Large intestine (tissue), 3 donors: Measurements from ENCODE around the gene PARG. TPM values are rescaled to one million over a fixed set of nuclear protein-coding genes. Genes with fewer than 3 reads are reported as not detected.
"Not testable (repeated sequence)": the region's sequence is repeated elsewhere in the genome, so short reads cannot be mapped to it uniquely, and the experiment has no call there.

ENCODE experiments used
- DNase-seq, 2 donors: peaks; one replicate each; pipeline versions ENCODE4 v3.0.0 to v3.0.0-alpha.2; 2013
- H3K27ac ChIP-seq: one replicate; pipeline ENCODE4 v1.5.1; 2013; ENCODE audit warnings: low read length
- H3K27me3 ChIP-seq: 2 replicates; pipeline ENCODE4 v1.6.1; 2013; ENCODE audit warnings: low read length; ENCODE audit not compliant: control insufficient read depth, insufficient read depth
- H3K36me3 ChIP-seq: 2 replicates; pipeline ENCODE4 v1.6.1; 2013; ENCODE audit warnings: low read length; ENCODE audit not compliant: control insufficient read depth, insufficient read depth
- H3K4me1 ChIP-seq: one replicate; pipeline ENCODE4 v1.6.1; 2013; ENCODE audit warnings: low read length; ENCODE audit not compliant: control insufficient read depth, insufficient read depth
- H3K4me3 ChIP-seq: one replicate; pipeline ENCODE4 v1.5.1; 2013; ENCODE audit warnings: low read length
- H3K9me3 ChIP-seq: one replicate; pipeline ENCODE4 v1.6.1; 2013; ENCODE audit warnings: mild to moderate bottlenecking, low read depth, low read length, moderate library complexity; ENCODE audit not compliant: control insufficient read depth
- WGBS: methylation state at CpG from one replicate; pipeline ENCODE4 v1.1.5; 2013; ENCODE audit warnings: low lambda C conversion rate; ENCODE audit not compliant: insufficient coverage; 5-methylcytosine and 5-hydroxymethylcytosine counted together
- polyA plus RNA-seq: library from polyadenylated mRNA; unstranded; fragments of 120-200 nt; gene quantifications from one replicate; pipeline ENCODE4 v1.2.1, GENCODE V29; 2013

Gene PARG
- polyA plus RNA-seq, 1 donor, result 21.5 TPM

- no peaks in the 10 kb centered on the region for H3K9me3 ChIP-seq
- H3K27me3 ChIP-seq, result peaks cover 3% of the 10 kb centered on the region
- H3K27ac ChIP-seq, result no peak overlapping the region
- no CpG with 5 or more reads among the region's 3 CpGs for WGBS
- H3K36me3 ChIP-seq, result no peaks in the 10 kb centered on the region
- no peaks in the 10 kb centered on the region for H3K4me1 ChIP-seq
- no peak overlapping the region for H3K4me3 ChIP-seq
- DNase-seq, result no peak
Observed at GRCh38 chr10:49778197-49778596, 163.6 kb downstream of the PARG start.

GRCh38 chr10:49776851-49777250, 165.0 kb downstream of the PARG start:
- no peaks in the 10 kb centered on the region for H3K9me3 ChIP-seq
- H3K4me3 ChIP-seq, result no peak overlapping the region
- 100% methylated on average over 1 of the region's 4 CpGs for WGBS

GRCh38 chr10:49775014-49775413, 166.8 kb downstream of the PARG start:
- no peaks in the 10 kb centered on the region for H3K4me1 ChIP-seq
- H3K27ac ChIP-seq, result no peak overlapping the region
- no peaks in the 10 kb centered on the region for H3K36me3 ChIP-seq
- H3K4me3 ChIP-seq, result no peak overlapping the region
- WGBS, result 88% methylated on average over 1 of the region's 2 CpGs
- H3K27me3 ChIP-seq, result peaks cover 16% of the 10 kb centered on the region
- H3K9me3 ChIP-seq, result no peaks in the 10 kb centered on the region
- no peak for DNase-seq

More at GRCh38 chr10:49776851-49777250, 165.0 kb downstream of the PARG start:
- H3K27me3 ChIP-seq, result peaks cover 12% of the 10 kb centered on the region
- H3K36me3 ChIP-seq, result no peaks in the 10 kb centered on the region
- H3K4me1 ChIP-seq, result no peaks in the 10 kb centered on the region
- H3K27ac ChIP-seq, result no peak overlapping the region
- no peak for DNase-seq

- WGBS, result no CpG with 5 or more reads among the region's 5 CpGs
Observed at GRCh38 chr10:49772944-49773343, 168.9 kb downstream of the PARG start.

GRCh38 chr10:49771046-49771445, 170.8 kb downstream of the PARG start:
- not testable (repeated sequence) for H3K27ac ChIP-seq, H3K4me3 ChIP-seq, H3K4me1 ChIP-seq, H3K9me3 ChIP-seq, DNase-seq, H3K36me3 ChIP-seq
- WGBS, result 20% methylated on average over 1 of the region's 11 CpGs
- peaks cover 54% of the 10 kb centered on the region for H3K27me3 ChIP-seq

More at GRCh38 chr10:49772944-49773343, 168.9 kb downstream of the PARG start:
- not testable (repeated sequence) for H3K4me1 ChIP-seq, H3K9me3 ChIP-seq, H3K4me3 ChIP-seq, H3K27ac ChIP-seq, H3K36me3 ChIP-seq, DNase-seq
- H3K27me3 ChIP-seq, result peaks cover 36% of the 10 kb centered on the region

- DNase-seq, result no peak
- WGBS, result 96% methylated on average over 6 of the region's 8 CpGs
- Histone ChIP-seq H3K4me1 (no peaks in the 10 kb centered on the region), H3K27ac (no peak overlapping the region), H3K36me3 (no peaks in the 10 kb centered on the region), H3K27me3 (peaks cover 56% of the 10 kb centered on the region), H3K9me3 (peaks cover 4% of the 10 kb centered on the region), H3K4me3 (no peak overlapping the region)
Observed at GRCh38 chr10:49769692-49770091, 172.1 kb downstream of the PARG start.

- no CpG with 5 or more reads among the region's 45 CpGs for WGBS
- peaks cover 4% of the 10 kb centered on the region for H3K9me3 ChIP-seq
- H3K27ac ChIP-seq, result no peak overlapping the region
- no peaks in the 10 kb centered on the region for H3K36me3 ChIP-seq
- H3K4me1 ChIP-seq, result no peaks in the 10 kb centered on the region
- peaks cover 59% of the 10 kb centered on the region for H3K27me3 ChIP-seq
- no peak for DNase-seq
- H3K4me3 ChIP-seq, result no peak overlapping the region
Observed at GRCh38 chr10:49768731-49769130, 173.1 kb downstream of the PARG start.

GRCh38 chr10:49768329-49768728, 173.5 kb downstream of the PARG start:
- peaks cover 63% of the 10 kb centered on the region for H3K27me3 ChIP-seq
- no CpG with 5 or more reads among the region's 38 CpGs for WGBS

More at GRCh38 chr10:49768329-49768728, 173.5 kb downstream of the PARG start:
- H3K36me3 ChIP-seq, result no peaks in the 10 kb centered on the region
- H3K4me3 ChIP-seq, result no peak overlapping the region
- peaks cover 4% of the 10 kb centered on the region for H3K9me3 ChIP-seq
- DNase-seq, result no peak
- H3K4me1 ChIP-seq, result no peaks in the 10 kb centered on the region
- H3K27ac ChIP-seq, result no peak overlapping the region

Other genes with a start within 250 kb of the PARG start
- 20.0 TPM for gene OGDHL, start 179.7 kb downstream of the PARG start, polyA plus RNA-seq
- 18.0 TPM for gene TIMM23B, start within 50 bp of the PARG start, polyA plus RNA-seq
- gene AGAP6, start 46.4 kb upstream of the PARG start, polyA plus RNA-seq, result 24.7 TPM
- 59.4 TPM for gene WASHC2A, start 125.9 kb upstream of the PARG start, polyA plus RNA-seq